GM23248 (cell line): ENCODE results near the gene ORM1. TPM values are rescaled to one million over a fixed set of nuclear protein-coding genes. Genes with fewer than 3 reads are reported as not detected.

Source experiments
- DNase-seq: peaks from one replicate; pipeline ENCODE4 v3.0.0-alpha.2; 2015
- H2AFZ ChIP-seq: fragments of 200-600 bp; sonication (generic); 2 replicates; pipeline ENCODE4 v1.6.1; 2016; ENCODE audit warnings: antibody characterized with exemption
- H3F3A ChIP-seq: fragments of 200-600 bp; sonication (generic); 2 replicates; pipeline ENCODE4 v1.6.1; 2016; ENCODE audit warnings: mild to moderate bottlenecking, antibody characterized with exemption, mixed run types; ENCODE audit not compliant: insufficient read depth
- H3K27ac ChIP-seq: fragments of 200-600 bp; sonication (generic); 2 replicates; pipeline ENCODE4 v1.5.1; 2016; ENCODE audit warnings: mild to moderate bottlenecking
- H3K27me3 ChIP-seq: fragments of 200-600 bp; sonication (generic); replicated peaks from 2 replicates; pipeline ENCODE4 v1.6.1; 2016; ENCODE audit warnings: mild to moderate bottlenecking; ENCODE audit not compliant: insufficient read depth
- H3K36me3 ChIP-seq: fragments of 200-600 bp; sonication (generic); 2 replicates; pipeline ENCODE4 v1.6.1; 2016; ENCODE audit warnings: low read depth, mild to moderate bottlenecking
- H3K4me1 ChIP-seq: fragments of 200-600 bp; sonication (generic); 2 replicates; pipeline ENCODE4 v1.6.1; 2016; ENCODE audit warnings: mild to moderate bottlenecking; ENCODE audit not compliant: insufficient read depth
- H3K4me2 ChIP-seq: fragments of 200-600 bp; sonication (generic); one replicate; pipeline ENCODE4 v1.6.1; 2016; ENCODE audit warnings: mild to moderate bottlenecking; ENCODE audit not compliant: unreplicated experiment
- H3K4me3 ChIP-seq: fragments of 200-600 bp; sonication (generic); 2 replicates; pipeline ENCODE4 v1.5.1; 2016; ENCODE audit warnings: mild to moderate bottlenecking
- H3K79me2 ChIP-seq: fragments of 200-600 bp; sonication (generic); 2 replicates; pipeline ENCODE4 v1.6.1; 2016; ENCODE audit warnings: mild to moderate bottlenecking; ENCODE audit not compliant: insufficient read depth
- H3K9ac ChIP-seq: fragments of 200-600 bp; sonication (generic); 2 replicates; pipeline ENCODE4 v1.6.1; 2016; ENCODE audit warnings: mild to moderate bottlenecking
- H3K9me2 ChIP-seq: fragments of 200-600 bp; sonication (generic); 2 replicates; pipeline ENCODE4 v1.6.1; 2016; ENCODE audit warnings: mixed run types, mild to moderate bottlenecking, moderate library complexity; ENCODE audit not compliant: insufficient read depth
- H3K9me3 ChIP-seq: fragments of 200-600 bp; sonication (generic); one replicate; pipeline ENCODE4 v1.6.1; 2017; ENCODE audit warnings: low read depth
- H4K20me1 ChIP-seq: fragments of 200-600 bp; sonication (generic); 2 replicates; pipeline ENCODE4 v1.6.0; 2016; ENCODE audit not compliant: insufficient read depth
- EZH2 ChIP-seq: fragments of 200-600 bp; sonication (generic); IDR thresholded peaks from 2 replicates; pipeline ENCODE4 v1.6.1; 2018; ENCODE audit warnings: antibody characterized with exemption, mild to moderate bottlenecking; ENCODE audit not compliant: insufficient read depth, poor library complexity, severe bottlenecking
- EZH2phosphoT487 ChIP-seq: fragments of 200-600 bp; sonication (generic); IDR thresholded peaks from 2 replicates; pipeline ENCODE4 v1.6.1; 2018; ENCODE audit warnings: antibody characterized with exemption, moderate library complexity, mild to moderate bottlenecking, low read depth; ENCODE audit not compliant: insufficient read depth
- WGBS, 2 experiments: methylation state at CpG; one replicate each; pipeline ENCODE4 v1.1.6; 2015 to 2017; ENCODE audit warnings: low lambda C conversion rate in 2 of 2, low coverage in 1 of 2; ENCODE audit errors: missing lambda C conversion rate in 2 of 2; 5-methylcytosine and 5-hydroxymethylcytosine counted together
- in situ Hi-C: fragments of 300-500 bp; cut with MboI; formaldehyde crosslinking; loops from 2 replicates; pipeline ENCODE4 v1.15.0; 2020
- polyA plus RNA-seq: library from polyadenylated mRNA; unstranded; fragments of >200 nt; fragmentation: Nextera tagmentation; extraction: Ambion mirVana; gene quantifications from 2 replicates; pipeline ENCODE4 v1.2.1, GENCODE V29; 2016
- total RNA-seq: library from RNA; depleted of rRNA; stranded (reverse); fragments of >200 nt; shearing (Covaris generic); gene quantifications from 2 replicates; pipeline ENCODE4 v1.2.3, GENCODE V29; 2014

ORM1 gene
- total and polyA plus RNA-seq, 2 experiments from 2014 or later, result not detected

DNA sequence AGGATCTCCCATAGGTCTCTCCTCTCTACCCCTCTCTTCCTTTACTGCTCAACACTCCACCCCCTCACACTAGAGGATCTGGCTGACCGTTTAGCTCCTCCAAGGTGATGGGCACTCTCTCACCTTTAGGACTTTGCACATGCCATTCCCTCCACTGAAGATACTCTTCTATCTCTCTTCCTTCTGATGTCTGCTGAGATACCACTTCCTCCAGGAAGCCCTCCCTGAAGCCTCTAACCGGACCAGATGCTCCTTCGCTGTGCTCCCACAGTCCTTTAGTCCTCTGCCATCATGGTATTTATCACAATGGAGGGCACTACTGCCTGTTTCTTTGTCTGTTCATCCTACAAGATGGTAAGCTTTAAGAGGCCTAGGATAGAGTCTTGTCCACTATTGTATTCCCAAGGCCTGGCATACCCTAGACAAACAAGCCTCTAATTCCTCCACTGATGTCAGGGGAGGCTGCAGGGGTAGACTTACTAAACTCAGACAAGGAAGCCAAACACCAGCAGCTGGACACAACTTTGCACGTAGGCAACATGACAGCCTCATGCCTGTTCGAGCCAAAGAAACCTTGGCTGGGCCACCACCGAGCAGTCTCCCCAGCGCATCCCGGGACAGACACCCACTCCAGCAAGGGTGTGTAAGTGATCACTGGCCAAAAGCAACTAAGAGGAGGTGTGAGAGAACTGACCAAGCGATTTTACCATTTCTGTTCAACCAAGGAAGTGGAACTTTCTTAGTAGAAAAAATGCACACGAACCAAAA lies 27.0 kb downstream of the ORM1 start:
- Histone ChIP-seq H2AFZ (no peak overlapping the region), H3K4me2 (no peak overlapping the region), H3F3A (peaks cover 18% of the 10 kb centered on the region), H4K20me1 (no peaks in the 10 kb centered on the region), H3K79me2 (no peaks in the 10 kb centered on the region), H3K4me3 (no peak overlapping the region), H3K9ac (peak overlapping the region; percentile 71; the same call in 1 of the 2 replicates), H3K9me2 (no peaks in the 10 kb centered on the region), H3K9me3 (no peaks in the 10 kb centered on the region), H3K36me3 (peaks cover 17% of the 10 kb centered on the region; the same call in 1 of the 2 replicates), H3K27me3 (no peaks in the 10 kb centered on the region), H3K4me1 (peaks cover 26% of the 10 kb centered on the region), H3K27ac (peak overlapping the region; percentile 79)
- DNase-seq, result no peak
- TF ChIP-seq EZH2, result no peak
- TF ChIP-seq EZH2phosphoT487, result no peak
- 56 to 62% methylated on average over 10 of the region's 10 CpGs for WGBS, 2 experiments
- in situ Hi-C loops, result no loop called here

DNA sequence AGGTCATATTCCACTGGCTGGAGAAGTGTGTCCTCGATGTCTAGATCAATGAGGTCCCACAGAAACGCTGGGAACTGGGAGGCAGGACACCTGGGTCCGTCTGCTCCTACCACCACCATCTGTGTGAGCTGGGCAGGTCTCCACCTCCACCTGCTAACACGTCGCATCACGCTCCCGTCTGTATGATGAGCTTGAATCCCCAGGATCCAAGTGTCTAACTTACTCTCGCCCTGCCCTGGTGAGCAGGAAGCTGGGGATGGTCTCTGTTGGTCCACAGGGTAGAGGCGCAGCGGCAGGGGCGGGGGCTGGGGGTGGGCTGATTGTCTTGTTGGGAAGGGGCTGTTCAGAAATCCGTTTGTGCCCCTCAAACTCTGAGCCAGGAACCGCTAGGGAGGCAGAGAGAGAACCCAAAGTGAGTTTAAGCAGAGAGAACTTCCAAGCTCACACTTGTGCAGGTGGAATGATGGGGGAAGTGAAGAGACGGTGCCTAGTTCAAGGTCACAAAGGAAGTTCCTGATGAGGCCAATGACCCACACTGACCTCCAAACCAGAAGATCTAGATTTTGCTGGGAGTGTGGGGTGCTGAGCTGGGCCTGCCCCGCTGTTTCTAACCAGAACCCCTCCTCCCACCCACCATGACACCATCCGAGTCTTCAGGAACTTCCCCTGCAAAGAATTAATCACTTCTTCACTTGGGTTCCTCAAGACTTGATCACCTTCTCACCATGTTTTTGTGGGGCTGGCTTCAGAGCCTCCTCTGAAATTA lies 27.9 kb downstream of the ORM1 start:
- DNase-seq, result no peak
- H3K9ac ChIP-seq, result no peak overlapping the region
- no peaks in the 10 kb centered on the region for H4K20me1 ChIP-seq
- in situ Hi-C loops, result no loop called here
- peaks cover 26% of the 10 kb centered on the region for H3K4me1 ChIP-seq
- WGBS, 2 experiments, result 91 to 95% methylated on average over 15 to 16 of the region's 16 CpGs
- TF ChIP-seq EZH2phosphoT487, result no peak
- TF ChIP-seq EZH2, result no peak
- H3K9me3 ChIP-seq, result no peaks in the 10 kb centered on the region
- H3K4me2 ChIP-seq, result no peak overlapping the region
- H3K27me3 ChIP-seq, result no peaks in the 10 kb centered on the region
- H3F3A ChIP-seq, result peaks cover 18% of the 10 kb centered on the region
- no peak overlapping the region for H3K27ac ChIP-seq
- H3K4me3 ChIP-seq, result no peak overlapping the region
- no peaks in the 10 kb centered on the region for H3K79me2 ChIP-seq
- no peaks in the 10 kb centered on the region for H3K9me2 ChIP-seq
- H3K36me3 ChIP-seq, result peaks cover 16% of the 10 kb centered on the region; the same call in 1 of the 2 replicates
- no peak overlapping the region for H2AFZ ChIP-seq

DNA sequence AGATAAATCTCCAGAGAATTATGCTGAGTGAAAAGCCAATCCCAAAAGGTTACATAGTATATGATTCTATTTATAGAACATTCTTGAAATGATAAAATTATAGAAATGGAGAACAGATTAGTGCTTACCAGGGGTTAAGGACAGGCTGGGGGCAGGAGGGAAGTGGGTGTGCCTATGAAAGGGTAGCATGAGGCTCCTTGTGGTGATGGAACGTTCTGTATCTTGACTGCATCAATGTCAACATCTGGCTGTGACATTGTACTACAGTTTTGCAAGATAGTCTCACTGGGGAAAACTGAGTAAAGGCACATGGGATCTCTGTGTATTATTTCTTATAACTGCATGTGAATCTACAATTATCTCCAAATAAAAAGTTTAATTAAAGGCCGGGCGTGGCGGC lies 29.0 kb downstream of the ORM1 start:
- Histone ChIP-seq H3K79me2 (no peaks in the 10 kb centered on the region), H3K27ac (no peak overlapping the region), H3K36me3 (peaks cover 7% of the 10 kb centered on the region; the same call in 1 of the 2 replicates), H3F3A (peaks cover 18% of the 10 kb centered on the region), H3K4me1 (peaks cover 26% of the 10 kb centered on the region), H3K4me2 (no peak overlapping the region), H3K9ac (no peak overlapping the region), H3K9me3 (no peaks in the 10 kb centered on the region), H3K9me2 (no peaks in the 10 kb centered on the region), H3K27me3 (no peaks in the 10 kb centered on the region), H4K20me1 (no peaks in the 10 kb centered on the region), H2AFZ (no peak overlapping the region), H3K4me3 (no peak overlapping the region)
- no peak for DNase-seq
- WGBS, 2 experiments, result 81 to 86% methylated on average over 4 of the region's 4 CpGs
- in situ Hi-C loops, result no loop called here
- TF ChIP-seq EZH2phosphoT487 (no peak), EZH2 (no peak)

DNA sequence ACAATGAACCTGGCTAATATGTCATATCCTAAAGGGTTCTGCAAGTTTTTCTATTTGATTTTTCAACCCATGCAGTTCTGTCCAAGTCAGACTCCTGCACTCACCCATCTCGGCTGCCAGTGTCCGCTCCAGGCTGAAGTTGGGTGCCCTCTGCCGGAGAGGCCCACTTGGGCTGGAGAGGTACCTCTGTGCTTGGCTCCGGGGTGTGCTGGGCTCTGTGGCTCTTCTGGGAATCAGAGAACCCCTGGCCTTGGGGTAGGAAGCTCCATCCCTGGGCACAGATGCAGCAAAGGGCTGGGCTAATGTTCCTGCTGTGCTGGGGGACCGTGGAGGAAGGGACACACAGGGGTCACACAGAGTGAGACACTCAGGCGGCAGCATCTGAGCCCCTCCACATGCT lies 32.9 kb downstream of the ORM1 start:
- peaks cover 14% of the 10 kb centered on the region; the same call in 1 of the 2 replicates for H3K36me3 ChIP-seq
- H3K27me3 ChIP-seq, result no peaks in the 10 kb centered on the region
- WGBS, 2 experiments, result 84 to 88% methylated on average over 6 of the region's 6 CpGs
- peaks cover 11% of the 10 kb centered on the region for H3K4me1 ChIP-seq
- no peak overlapping the region for H3K27ac ChIP-seq
- no peak for DNase-seq
- no peak overlapping the region for H3K4me2 ChIP-seq
- no peaks in the 10 kb centered on the region for H3K9me2 ChIP-seq
- no peak overlapping the region for H3K4me3 ChIP-seq
- TF ChIP-seq EZH2, result no peak
- H4K20me1 ChIP-seq, result no peaks in the 10 kb centered on the region
- no peaks in the 10 kb centered on the region for H3F3A ChIP-seq
- H3K79me2 ChIP-seq, result no peaks in the 10 kb centered on the region
- H3K9me3 ChIP-seq, result no peaks in the 10 kb centered on the region
- no peak overlapping the region for H3K9ac ChIP-seq
- in situ Hi-C loops, result no loop called here
- H2AFZ ChIP-seq, result no peak overlapping the region
